Stimulated activated CD4-positive, alpha-beta T cell treated with anti-CD3 and anti-CD28 coated beads, TNF-alpha, amount 100 ng/mL, for 48 hours (primary cell): ENCODE data around the gene GABBR2.

ENCODE experiments used
- DNase-seq, 3 donors: peaks; one replicate each; pipeline ENCODE4 v3.0.0-alpha.2; 2020; ENCODE audit warnings: low read depth in 3 of 3

The GABBR2 gene

GRCh38 chr9:98569491-98569890 is 139.2 kb downstream of the GABBR2 start:
- no peak for DNase-seq

DNA sequence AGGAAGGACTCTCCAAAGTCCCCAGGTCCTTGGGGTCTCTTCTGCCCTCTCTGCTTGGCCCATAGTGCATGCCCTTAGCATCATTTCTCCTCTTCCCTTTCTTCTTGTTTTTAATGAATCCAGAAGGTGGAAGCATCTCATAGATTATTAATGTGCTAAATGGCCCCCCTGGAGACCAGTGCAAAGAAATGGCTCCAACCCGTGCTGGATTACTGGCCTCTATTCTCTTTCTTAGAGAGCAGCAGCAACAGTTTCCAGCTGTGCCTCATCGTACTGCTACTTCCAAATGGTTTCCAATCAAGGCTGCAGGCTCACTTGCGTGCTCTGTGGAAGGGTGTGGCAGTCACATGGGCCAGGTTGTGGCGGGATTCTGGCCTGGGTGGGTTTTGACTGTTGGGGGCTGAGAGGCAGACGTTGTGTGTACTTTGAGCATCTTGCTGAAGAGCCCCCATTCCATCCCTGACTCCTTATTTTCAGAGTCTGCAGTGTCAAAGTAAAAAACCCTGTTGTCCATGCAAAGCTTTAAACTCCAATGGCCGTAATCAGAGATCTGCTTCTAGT is 139.7 kb downstream of the GABBR2 start:
- DNase-seq = no peak

- DNase-seq = no peak
Measured at GRCh38 chr9:98568234-98568908, 140.4 kb downstream of the GABBR2 start.

DNA sequence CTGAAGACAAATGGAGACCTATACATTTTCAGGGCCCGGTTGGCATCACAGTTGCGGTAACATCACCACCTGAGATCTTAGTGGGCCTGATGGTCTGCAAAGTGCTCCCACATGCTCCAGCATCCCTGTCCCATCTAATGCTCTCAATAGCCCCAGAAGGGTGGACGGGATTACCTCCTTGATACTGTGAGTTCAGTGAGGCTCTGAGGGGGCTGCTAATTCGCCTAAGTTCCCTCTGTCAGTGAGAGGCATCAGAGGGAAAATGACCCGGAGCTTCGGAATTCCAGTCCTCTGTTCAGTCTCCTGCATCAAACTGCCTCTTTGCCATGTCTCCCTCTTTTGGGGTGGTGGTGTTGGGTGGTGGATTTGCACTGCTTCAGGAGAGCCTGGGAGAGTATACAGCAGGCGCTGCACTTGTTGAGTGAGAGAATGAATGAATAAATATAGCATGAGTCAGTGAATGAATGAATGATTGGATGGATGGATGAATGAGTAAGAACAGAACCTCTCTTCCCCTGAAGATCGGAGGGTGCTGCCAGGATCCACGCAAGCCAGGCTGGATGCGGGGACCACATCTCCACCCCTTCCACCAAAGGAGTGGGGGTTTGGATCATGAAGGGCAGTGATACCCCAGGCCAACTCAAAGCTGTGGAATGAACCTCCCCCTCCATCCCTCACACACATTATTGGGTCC is 141.0 kb downstream of the GABBR2 start:
- no peak for DNase-seq

- DNase-seq = no peak
Measured at GRCh38 chr9:98565152-98566135, 143.3 kb downstream of the GABBR2 start.

- DNase-seq = no peak
Measured at GRCh38 chr9:98564714-98565113, 144.0 kb downstream of the GABBR2 start.

GRCh38 chr9:98563988-98564387 is 144.7 kb downstream of the GABBR2 start:
- no peak for DNase-seq

GRCh38 chr9:98563212-98563907 is 145.4 kb downstream of the GABBR2 start:
- no peak for DNase-seq

- no peak for DNase-seq
Measured at GRCh38 chr9:98559561-98559960, 149.2 kb downstream of the GABBR2 start.

DNA sequence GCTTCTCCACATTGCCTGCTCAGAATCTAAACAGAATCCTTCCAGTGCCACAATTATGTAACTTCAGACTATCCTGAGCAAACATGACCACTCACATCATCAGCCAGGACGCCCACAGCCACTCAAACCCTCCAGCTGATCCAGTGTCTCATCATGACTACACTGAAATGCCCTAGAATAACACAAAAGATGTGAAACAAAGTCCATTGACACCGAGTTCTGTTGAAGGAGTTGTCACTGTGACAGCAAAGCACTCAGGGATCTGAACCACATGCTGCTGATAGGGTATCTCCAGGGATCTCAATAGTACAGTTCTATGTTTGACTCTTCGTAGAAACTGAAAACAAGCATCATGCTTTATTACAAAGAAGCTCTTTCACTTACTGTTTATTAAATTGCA is 150.2 kb downstream of the GABBR2 start:
- DNase-seq = no peak

DNA sequence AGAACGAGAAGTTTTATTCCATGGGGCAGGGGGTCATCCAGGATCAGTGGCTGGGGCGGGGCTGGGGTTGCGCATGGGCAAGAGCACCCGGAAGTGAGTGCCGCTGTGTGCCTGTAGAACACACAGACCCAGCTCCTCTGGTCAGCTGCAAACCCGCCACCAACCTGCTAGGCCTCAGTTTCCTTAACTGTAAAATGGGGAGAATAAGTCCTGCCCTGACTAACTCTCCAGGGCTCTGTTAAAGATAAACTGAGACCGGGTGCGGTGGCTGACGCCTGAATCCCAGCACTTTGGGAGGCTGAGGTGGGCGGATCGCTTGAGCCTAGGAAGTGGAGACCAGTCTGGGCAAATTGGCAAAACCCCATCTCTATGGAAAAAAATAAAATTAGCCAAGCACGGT is 152.2 kb downstream of the GABBR2 start:
- DNase-seq = no peak

DNA sequence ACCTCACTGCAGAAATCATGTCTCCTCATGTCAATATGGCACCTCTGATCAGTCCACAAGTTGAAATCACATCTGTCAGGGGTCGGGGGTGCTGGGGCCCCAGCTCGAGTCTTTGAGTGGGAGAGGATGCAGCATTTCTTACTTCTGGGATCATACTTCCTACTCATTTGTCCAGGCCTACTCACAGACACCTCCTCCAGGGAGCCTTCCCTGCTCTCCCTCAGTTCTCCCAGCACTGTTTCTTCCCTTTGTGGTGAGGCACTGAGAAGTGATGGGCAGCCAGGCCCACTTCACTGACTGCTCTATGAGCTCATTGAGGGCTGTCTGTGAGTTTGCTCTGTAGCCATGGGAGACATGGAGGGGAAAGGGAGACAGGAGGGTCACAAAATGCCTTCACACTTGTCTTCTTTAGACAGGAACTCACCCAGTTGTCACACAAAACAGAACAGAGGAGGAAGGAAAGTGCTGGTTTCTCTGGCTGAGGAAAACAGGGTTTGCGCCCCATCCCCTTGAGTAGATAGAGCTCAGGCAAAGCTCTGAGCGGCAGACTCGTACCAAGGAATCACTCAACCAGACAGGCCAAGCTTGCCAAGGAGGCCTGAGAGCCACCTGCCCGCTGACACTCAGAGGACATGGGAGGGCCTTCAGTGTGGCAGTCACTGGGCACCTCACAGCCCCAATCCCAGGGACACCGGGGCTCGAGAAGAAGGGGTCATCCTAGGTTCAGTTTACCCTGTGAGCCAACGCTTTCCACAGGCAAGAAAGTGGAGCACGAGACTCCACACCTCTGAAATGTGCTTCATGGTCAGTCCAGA is 152.9 kb downstream of the GABBR2 start:
- DNase-seq = no peak

DNA sequence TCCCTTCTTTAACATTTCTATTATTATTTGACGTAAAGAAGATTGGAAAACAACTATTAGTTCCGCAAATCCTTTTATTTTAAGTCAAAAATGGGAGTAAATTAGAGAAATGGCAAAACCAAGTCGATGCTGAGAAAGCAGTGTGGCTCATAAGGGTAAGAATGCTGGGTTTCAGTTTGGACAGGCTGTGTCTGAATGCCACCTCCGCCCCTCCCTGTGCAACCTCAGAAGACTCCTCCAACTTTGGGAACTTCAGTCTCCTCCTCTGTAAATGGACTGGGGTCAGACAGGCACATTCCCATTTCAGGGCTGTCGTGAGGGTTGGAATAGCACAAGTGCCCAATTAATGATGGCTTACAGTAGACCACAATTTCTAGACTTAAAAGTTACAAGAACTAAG is 154.0 kb downstream of the GABBR2 start:
- no peak for DNase-seq

GRCh38 chr9:98552331-98552730 is 156.4 kb downstream of the GABBR2 start:
- no peak for DNase-seq

- DNase-seq = no peak
Measured at GRCh38 chr9:98551511-98552286, 157.0 kb downstream of the GABBR2 start.

DNA sequence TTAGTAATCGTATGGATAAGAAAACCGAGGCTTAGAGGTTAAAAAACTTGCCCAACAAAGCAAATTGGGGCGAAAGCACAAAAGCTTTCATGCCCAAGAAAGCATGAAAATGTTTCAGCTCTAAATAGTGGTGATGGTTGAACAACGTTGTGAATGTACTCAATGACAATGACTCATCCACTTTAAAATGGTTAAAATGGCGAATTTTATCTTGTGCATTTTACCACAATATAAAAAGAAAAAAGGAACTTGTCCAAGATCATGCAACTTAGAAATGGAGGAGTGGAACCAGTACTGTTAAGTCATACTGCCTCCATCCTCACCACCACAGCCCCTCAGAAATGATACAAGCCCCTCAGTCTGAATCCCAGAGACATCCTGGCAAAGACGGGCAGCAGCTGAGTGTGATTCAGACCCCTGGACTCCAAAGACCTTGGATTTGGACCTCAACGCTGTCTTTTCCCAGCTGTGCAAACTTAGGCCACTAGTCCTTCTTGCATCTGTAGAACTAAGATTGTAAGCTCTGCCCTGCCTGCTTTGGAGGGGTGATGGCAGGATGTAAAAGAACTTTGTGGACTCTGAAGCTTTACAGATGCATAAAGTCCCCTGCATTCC is 158.4 kb downstream of the GABBR2 start:
- no peak for DNase-seq

DNA sequence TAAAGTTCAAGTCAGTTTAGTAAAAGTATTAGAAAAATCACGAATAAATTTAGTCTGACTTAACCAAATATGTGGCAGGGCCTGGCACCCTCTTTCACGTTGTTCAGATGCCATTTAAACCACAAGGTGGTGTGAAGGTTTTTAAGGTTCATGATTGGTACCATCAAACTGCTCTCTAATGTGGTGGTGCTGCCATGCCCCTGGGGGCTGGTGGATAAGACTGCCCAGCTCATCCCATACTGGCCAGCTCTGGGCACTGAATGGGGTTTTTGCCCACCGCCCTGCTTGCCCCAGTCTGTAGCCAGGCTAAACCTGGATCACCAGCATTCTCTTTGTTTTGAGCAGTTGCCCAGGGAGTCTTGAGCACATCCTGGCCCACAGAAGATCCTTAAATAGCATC is 159.3 kb downstream of the GABBR2 start:
- DNase-seq = no peak

GRCh38 chr9:98547606-98548005 is 161.1 kb downstream of the GABBR2 start:
- no peak for DNase-seq

DNA sequence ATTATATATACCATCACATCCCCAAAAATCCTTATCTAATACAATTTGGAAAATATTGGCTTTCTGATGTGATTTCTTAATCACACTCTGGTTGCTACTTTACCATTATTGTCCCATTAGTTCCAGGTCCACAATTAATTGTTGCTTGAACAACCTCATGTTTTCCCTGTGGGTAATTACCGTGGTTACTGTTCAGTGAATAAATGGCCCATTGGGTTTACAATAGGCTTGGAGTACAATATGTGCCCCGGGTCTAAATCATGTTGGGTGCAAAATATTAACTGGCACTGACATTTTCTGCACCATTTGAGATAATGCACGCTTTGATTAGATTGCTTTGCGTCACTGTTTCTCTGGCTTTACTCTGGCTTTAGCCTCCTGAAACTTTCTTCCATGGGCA is 163.7 kb downstream of the GABBR2 start:
- no peak for DNase-seq
